PC-9 (cell line): ENCODE measurements around the gene ADRA1B.
"Not testable (repeated sequence)": the region's sequence is repeated elsewhere in the genome, so short reads cannot be mapped to it uniquely, and the experiment has no call there.

Experiments used
- EZH2 ChIP-seq: fragments of 200-600 bp; sonication (generic); IDR thresholded peaks from 2 replicates; pipeline ENCODE4 v1.8.0; 2017; ENCODE audit warnings: antibody characterized with exemption, low read depth
- TF ChIP-seq, protein P1 (sequence below): fragments of 200-600 bp; sonication (generic); conservative IDR thresholded peaks from 2 replicates; pipeline ENCODE4 v1.6.1; 2017; ENCODE audit warnings: mixed run types, antibody characterized with exemption, mild to moderate bottlenecking, moderate library complexity

- TF ChIP-seq, protein P1, sequence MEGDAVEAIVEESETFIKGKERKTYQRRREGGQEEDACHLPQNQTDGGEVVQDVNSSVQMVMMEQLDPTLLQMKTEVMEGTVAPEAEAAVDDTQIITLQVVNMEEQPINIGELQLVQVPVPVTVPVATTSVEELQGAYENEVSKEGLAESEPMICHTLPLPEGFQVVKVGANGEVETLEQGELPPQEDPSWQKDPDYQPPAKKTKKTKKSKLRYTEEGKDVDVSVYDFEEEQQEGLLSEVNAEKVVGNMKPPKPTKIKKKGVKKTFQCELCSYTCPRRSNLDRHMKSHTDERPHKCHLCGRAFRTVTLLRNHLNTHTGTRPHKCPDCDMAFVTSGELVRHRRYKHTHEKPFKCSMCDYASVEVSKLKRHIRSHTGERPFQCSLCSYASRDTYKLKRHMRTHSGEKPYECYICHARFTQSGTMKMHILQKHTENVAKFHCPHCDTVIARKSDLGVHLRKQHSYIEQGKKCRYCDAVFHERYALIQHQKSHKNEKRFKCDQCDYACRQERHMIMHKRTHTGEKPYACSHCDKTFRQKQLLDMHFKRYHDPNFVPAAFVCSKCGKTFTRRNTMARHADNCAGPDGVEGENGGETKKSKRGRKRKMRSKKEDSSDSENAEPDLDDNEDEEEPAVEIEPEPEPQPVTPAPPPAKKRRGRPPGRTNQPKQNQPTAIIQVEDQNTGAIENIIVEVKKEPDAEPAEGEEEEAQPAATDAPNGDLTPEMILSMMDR = not testable (repeated sequence)
- not testable (repeated sequence) for TF ChIP-seq EZH2
Measured at GRCh38 chr5:159965838-159966128, 49.5 kb downstream of the ADRA1B start.
